Stimulated activated CD8-positive, alpha-beta memory T cell treated with anti-CD3 and anti-CD28 coated beads, Interleukin-2, amount 100 ng/mL, for 1 hour (primary cell): ENCODE results near the gene RAB8B.

Experiments used
- DNase-seq, 2 donors: peaks; one replicate each; pipeline ENCODE4 v3.0.0-alpha.2; 2020; ENCODE audit warnings: low read depth in 2 of 2

Gene RAB8B

GRCh38 chr15:63185206-63185605, 4.2 kb upstream of the RAB8B start:
- DNase-seq: no peak

GRCh38 chr15:63186065-63186464, 3.3 kb upstream of the RAB8B start:
- DNase-seq: no peak

DNA sequence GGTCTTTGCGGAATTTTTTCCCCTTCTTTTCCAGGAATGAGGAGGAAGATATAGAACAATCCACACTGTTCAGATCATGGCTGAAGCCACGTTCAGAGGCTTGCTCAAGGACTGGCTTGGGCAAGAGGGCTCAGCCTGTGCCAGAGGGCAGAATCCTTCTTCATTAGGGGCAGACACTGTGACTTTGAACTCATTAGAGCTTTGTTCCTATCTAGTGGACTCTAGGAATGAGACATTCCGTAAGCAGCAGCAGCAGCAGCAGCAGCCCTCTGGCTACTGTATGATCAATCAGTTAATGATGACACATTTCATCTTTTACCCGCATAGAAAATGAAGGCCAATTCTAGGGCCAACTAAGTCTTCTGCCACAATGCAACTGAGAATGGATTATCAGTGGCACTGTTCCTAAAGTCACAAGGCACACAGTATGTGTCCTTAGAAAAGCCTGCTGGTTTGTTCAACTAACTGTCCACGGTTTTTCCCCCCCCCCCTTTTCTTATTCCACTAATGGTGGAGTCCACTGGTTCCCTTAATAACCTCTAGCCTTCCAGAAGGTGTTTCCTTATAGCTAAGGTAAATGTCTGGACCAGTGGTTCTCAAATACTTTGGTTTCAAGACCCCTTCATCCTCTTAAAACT, 1.7 kb upstream of the RAB8B start:
- DNase-seq: no peak

DNA sequence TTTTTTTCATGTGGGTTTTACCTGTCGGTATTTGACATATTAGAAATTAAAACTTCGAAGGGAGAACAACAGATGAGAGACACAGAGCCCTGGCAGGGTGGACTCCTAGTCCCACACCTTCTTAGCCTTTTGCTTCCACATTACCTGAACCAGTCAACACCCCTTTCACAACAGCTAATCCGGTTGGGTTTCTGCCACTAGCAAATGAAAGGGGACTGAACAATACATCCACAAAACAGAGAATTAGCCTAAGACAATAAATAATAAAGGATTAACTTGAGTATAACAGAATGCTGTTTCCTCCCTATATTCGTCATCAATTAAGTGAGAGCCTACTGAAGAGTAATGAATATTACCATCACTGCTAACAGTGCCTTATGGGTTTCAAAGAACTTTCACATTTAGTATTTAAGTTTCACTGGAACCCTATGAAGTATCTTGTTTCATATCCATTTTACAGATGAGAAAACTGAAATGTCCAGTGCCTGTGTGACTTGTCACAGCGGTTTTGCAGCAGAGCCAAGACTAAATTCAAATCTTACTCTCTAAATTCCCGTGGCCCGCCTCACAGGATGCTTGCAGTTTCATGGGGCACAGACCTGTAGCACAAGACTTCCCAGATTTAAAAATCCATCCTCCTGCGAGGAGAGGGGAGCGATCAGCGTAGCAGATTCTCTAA, 1.0 kb upstream of the RAB8B start:
- DNase-seq: no peak

DNA sequence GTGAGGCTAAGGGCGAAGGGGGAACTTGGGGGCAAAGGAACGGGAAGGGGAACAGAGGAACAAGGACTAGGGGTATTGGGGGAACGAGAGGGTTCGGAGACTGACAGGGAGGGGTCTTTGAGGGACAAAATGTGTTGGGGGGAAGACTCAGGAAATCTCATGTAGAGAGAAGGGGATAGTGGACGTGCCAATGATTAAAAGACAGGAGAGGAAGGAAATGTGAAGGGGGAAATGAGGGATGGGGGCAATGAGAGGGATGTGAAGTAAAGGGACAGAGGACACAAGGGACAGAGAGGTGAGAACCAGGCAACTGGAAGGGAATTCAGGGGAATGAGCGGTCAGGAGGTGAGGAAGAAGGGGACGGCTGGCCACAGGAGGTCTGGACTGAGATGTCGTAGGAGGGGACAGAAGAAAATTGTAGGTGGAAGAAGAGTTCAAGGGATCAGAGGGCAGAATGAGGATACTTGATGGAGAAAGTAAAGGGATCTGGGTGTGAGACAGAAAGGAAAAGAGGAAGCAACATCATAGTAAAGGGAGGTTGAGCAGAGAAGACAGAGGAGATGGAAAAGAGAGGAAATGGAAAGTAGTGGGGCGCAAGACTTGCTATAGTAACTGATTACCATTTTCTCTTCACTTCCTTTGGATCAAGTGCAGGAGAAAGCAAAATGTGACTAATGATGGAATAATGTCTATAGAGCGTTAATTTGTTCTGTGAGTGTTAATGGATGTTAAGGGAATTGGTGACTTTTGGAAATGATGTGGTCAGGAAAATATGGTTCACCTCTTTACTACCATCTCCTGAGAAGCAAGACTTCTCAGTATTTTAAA, 749 bp downstream of the RAB8B start:
- no peak for DNase-seq

GRCh38 chr15:63190769-63191649, 1.6 kb downstream of the RAB8B start:
- no peak for DNase-seq

DNA sequence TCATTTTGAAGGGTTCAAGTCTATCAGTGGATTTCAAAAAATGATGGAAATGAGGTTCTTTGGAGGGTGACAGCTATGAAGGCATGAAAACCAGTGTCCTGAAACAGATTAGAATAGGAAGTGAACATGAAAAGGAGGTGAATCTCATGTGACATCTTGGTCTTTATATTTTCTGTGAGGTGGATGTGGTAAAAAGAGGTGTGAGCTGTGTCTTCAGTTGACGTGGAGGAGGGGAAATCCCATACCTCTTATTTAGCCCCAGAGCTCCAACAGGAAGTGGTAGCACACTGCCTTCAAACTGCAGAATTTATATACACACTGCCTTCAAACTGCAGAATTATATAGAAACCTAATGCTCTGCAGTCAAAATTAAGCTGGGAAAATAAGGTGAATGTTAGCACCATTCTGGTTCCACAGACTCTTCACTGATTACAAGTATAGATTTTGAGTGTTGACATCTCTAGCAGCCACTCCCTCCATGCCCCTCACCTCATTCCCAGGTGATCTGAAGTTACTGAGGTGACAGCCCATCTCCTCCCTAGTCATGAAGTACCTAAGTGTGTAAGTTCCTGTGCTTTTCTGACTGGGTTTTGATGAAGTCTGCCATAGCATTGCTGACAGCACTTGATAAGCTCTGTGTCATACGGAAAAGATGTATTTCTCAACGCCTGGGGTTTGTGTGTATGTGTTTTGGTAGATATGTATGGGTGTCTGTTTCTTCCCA, 2.7 kb downstream of the RAB8B start:
- DNase-seq: peak in 1 of 2 donors; percentile 25

- DNase-seq: no peak
Measured at GRCh38 chr15:63192619-63193206, 3.3 kb downstream of the RAB8B start.

- no peak for DNase-seq
Measured at GRCh38 chr15:63194302-63194701, 4.9 kb downstream of the RAB8B start.

DNA sequence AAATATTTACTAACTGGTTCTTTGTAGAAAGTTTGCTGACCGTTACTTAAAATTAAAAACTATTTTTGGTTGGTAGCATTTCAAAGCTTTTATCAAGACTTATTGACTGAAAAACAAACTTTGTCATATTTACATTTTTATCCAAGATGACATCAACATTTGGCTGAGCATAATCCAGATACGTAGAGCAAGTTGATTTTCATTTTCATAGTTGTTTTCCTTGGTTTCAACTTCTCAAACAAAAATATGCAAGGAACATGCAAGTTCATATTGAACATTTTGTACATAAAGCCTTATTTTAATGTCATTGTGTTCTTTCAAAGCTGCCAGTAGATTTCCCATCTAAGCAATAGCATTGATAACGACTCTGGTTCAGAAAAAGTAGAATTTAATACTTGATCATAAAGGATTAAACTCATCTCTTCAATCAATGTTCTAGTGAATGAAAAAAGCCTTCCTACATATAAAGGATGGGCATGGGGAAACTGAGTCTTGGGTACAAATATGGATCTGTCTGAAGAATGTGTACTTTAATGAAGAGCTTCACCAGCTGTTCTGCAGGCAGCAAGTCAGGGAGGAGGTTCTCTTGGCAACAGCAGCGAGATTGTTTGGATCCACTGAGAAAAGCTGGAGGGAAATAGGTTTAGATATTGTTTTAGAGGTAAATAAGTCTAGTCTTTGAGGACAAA, 5.6 kb downstream of the RAB8B start:
- DNase-seq: no peak

DNA sequence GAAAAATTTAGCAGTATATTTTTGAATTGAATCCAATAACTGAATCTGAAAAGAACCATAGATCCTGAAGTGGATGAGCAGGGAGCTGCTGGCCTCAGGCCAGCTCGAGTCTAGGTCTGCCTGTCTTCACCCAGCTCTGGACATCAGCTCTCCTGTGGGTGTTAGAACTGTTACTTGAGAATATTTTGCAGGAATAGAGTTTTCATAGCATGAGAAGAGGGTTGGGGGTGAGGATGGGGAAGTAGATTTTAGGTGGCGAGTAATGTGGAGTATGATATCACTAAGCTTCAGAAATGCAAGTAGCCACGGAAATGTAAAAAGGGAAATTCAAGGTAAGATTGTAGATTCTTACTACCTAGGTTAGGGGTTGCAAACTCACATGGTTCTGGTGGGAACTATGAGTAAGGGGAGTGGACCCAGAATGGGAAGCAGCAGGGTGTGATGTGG, 6.2 kb downstream of the RAB8B start:
- no peak for DNase-seq

DNA sequence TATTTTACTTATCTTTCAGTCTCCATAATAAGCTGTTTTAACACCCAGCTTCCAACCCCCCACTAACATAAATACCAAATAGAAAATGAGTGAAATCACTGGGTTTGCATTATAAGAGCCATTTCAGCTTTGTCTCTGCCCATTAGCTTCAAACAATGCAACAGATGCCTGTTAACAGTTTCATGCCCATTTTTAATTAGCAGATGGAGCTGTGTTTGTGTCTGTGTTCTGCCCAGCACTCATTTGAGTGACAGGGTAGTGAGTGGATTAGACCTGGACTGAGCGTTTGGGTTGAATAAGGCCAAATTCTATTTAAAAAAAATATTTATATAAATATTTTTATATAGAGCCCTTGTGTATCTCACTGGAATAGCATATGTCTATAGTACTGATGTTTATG, 7.4 kb downstream of the RAB8B start:
- DNase-seq: no peak

DNA sequence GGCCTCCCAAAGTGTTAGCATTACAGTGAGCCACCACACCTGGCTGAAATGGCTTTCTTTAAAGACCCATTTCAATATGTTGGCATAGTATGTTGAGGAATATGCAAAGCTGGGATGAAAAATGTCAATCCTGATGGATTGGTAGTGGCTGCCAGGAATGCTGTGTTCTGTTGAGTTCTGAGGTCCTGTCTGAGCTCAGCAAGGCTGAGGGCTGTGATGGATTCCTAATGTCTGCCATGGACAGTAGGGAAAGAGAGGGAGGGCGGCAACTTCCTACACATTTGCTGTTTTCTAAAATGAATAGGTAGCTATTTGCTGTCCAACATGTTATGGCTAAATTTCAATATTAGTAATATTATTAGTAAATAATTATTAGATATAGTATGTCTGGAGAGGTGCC, 8.2 kb downstream of the RAB8B start:
- DNase-seq: no peak

DNA sequence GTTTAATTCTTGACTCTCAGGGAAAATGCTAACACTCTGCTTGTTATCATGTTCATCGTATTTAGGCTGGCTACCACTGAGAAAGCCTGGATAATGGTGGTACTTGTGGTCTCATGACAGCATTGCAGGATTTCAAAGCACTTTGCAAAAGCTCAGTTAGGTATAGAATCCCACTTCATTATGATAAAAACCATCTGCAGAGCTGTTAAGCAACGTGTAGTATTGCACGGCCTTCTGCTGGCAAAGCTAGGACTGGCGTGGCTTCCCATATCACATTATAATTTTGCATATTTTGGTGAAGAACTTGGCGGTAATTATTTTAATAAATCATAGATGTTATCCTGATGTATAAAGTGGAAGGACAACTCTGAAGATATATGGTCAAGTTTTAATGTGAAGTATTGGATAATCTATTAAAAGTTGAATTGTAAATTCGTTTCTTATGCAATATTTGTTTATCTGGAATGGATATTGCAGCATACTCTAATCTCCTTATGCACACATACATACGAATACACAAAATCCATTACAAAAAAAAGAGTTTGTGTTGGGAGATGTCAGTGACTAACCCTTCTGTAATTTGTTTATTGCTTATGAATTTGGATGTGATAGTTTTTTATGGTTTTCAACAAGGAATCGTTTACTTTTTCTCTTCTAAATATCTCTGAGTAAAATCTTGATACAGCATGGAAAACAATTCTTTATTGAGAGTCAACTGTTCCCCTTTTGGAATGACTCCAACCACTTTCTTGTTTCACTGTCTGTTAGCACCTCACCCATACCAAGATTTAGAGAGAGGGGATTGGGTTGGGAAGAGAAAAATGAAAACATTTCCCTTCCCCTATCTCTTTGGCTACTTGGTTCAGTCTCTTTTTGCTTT, 9.2 kb downstream of the RAB8B start:
- no peak for DNase-seq

DNA sequence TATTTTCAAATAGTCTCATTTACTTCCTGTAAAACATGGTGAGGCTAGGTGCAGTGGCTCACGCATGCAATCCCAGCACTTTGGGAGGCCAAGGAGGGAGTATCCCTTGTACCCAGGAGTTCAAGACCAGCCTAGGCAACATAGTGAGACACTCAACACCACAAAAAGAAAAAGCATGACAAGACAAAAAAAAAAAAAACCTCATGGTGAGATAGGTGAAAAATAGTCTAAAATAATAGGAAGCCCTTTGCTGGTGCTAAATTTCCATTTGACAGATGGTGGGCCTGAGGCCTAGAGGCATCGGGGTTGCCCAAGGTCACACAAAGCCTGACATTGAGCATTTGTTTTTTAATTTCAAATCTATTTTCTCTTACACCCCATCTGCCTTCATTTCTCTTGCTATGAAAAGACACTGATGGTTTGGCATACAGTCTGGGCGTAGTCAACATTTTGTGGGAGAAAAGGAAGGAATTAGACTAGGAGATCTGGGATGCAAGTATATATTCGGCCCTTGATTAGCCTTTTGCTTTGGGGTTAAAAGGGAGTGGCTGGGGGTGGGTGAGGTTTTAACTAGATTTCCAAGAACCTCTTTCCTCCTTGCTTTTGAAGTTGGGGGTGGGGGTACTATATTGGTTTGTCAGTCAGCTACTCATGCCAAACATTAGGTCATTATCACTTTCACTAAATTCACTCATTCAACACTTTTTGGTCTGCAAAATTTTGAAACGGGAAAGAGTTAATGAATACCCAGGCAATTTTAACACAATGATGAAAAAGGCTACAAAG, 11.3 kb downstream of the RAB8B start:
- no peak for DNase-seq

DNA sequence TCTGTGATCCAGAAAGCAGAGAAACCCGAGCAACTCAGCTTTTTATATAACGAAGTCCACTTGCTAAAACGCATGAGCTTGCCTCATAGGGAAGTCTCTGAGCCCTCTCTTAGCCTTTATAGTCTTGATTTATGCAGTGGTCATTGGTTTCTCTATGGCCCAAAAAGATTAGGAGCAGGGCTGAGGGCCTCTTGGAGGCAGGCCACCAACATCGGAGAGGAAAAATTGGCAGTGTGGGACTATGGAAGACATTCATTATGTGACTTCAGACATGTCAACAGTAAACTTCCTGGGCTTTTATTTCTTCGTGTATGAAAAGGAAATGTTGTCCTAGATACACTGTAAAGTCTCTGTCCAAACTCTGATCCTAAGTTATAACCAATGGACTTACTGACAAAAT, 13.5 kb downstream of the RAB8B start:
- no peak for DNase-seq

GRCh38 chr15:63203451-63204090, 14.2 kb downstream of the RAB8B start:
- DNase-seq: no peak

- no peak for DNase-seq
Measured at GRCh38 chr15:63206079-63206478, 16.7 kb downstream of the RAB8B start.
